ENCODE results near the gene C4BPA.

The C4BPA gene

GRCh38 chr1:207071426-207071825 lies 32.6 kb upstream of the C4BPA start:
- H4K20me1 ChIP-seq (ENCODE audit: low read depth, low read length) = no peaks in the 10 kb centered on the region
- no peak for TF ChIP-seq EZH2phosphoT487 (conservative IDR thresholded peaks at IDR 0.05; ENCODE audit: low read length)
- no peak for TF ChIP-seq CTCF (IDR thresholded peaks at IDR 0.05; ENCODE audit: insufficient read depth, low read length, poor library complexity, severe bottlenecking)
- no peak overlapping the region for H3K4me3 ChIP-seq (ENCODE audit: insufficient read depth, low read length, poor library complexity, severe bottlenecking)
- H3K36me3 ChIP-seq (ENCODE audit: low read length) = no peaks in the 10 kb centered on the region
- no peak overlapping the region for H3K4me2 ChIP-seq (ENCODE audit: low read depth, low read length, poor library complexity, severe bottlenecking)
- no peak overlapping the region for H3K27ac ChIP-seq (ENCODE audit: low read depth, low read length)
- H3K9me2 ChIP-seq (replicated peaks; ENCODE audit: insufficient read depth, low read length) = no peaks in the 10 kb centered on the region
- no peaks in the 10 kb centered on the region for H3F3A ChIP-seq (ENCODE audit: insufficient read depth)
- H3K27me3 ChIP-seq (ENCODE audit: low read length) = no peaks in the 10 kb centered on the region
- H3K9ac ChIP-seq (ENCODE audit: low read length) = no peak overlapping the region
- H3K9me3 ChIP-seq (ENCODE audit: insufficient read depth, low read length) = no peaks in the 10 kb centered on the region
- no peaks in the 10 kb centered on the region for H3K79me2 ChIP-seq (ENCODE audit: insufficient read depth, low read length)
- no peak overlapping the region for H2AFZ ChIP-seq (ENCODE audit: low read depth, low read length, severe bottlenecking)

GRCh38 chr1:207072233-207072632 lies 31.8 kb upstream of the C4BPA start:
- TF ChIP-seq EZH2phosphoT487 (conservative IDR thresholded peaks at IDR 0.05; ENCODE audit: low read length) (no peak), CTCF (IDR thresholded peaks at IDR 0.05; ENCODE audit: insufficient read depth, low read length, poor library complexity, severe bottlenecking) (no peak)

GRCh38 chr1:207073906-207074820 lies 29.9 kb upstream of the C4BPA start:
- Histone ChIP-seq H3F3A (ENCODE audit: insufficient read depth) (no peaks in the 10 kb centered on the region), H4K20me1 (ENCODE audit: low read depth, low read length) (no peaks in the 10 kb centered on the region), H3K4me3 (ENCODE audit: insufficient read depth, low read length, poor library complexity, severe bottlenecking) (no peak overlapping the region), H3K27ac (ENCODE audit: low read depth, low read length) (no peak overlapping the region), H3K9me3 (ENCODE audit: insufficient read depth, low read length) (no peaks in the 10 kb centered on the region), H2AFZ (ENCODE audit: low read depth, low read length, severe bottlenecking) (no peak overlapping the region), H3K27me3 (ENCODE audit: low read length) (no peaks in the 10 kb centered on the region), H3K79me2 (ENCODE audit: insufficient read depth, low read length) (no peaks in the 10 kb centered on the region), H3K36me3 (ENCODE audit: low read length) (no peaks in the 10 kb centered on the region), H3K4me2 (ENCODE audit: low read depth, low read length, poor library complexity, severe bottlenecking) (no peak overlapping the region), H3K9ac (ENCODE audit: low read length) (no peak overlapping the region), H3K9me2 (replicated peaks; ENCODE audit: insufficient read depth, low read length) (no peaks in the 10 kb centered on the region)
- TF ChIP-seq EZH2phosphoT487 (conservative IDR thresholded peaks at IDR 0.05; ENCODE audit: low read length) (no peak), CTCF (IDR thresholded peaks at IDR 0.05; ENCODE audit: insufficient read depth, low read length, poor library complexity, severe bottlenecking) (no peak)

More at GRCh38 chr1:207072233-207072632, 31.8 kb upstream of the C4BPA start:
- Histone ChIP-seq H3K27ac (ENCODE audit: low read depth, low read length) (no peak overlapping the region), H3K9me3 (ENCODE audit: insufficient read depth, low read length) (no peaks in the 10 kb centered on the region), H3F3A (ENCODE audit: insufficient read depth) (no peaks in the 10 kb centered on the region), H3K79me2 (ENCODE audit: insufficient read depth, low read length) (no peaks in the 10 kb centered on the region), H3K4me2 (ENCODE audit: low read depth, low read length, poor library complexity, severe bottlenecking) (no peak overlapping the region), H4K20me1 (ENCODE audit: low read depth, low read length) (no peaks in the 10 kb centered on the region), H3K27me3 (ENCODE audit: low read length) (no peaks in the 10 kb centered on the region), H3K4me3 (ENCODE audit: insufficient read depth, low read length, poor library complexity, severe bottlenecking) (no peak overlapping the region), H3K9ac (ENCODE audit: low read length) (no peak overlapping the region), H2AFZ (ENCODE audit: low read depth, low read length, severe bottlenecking) (no peak overlapping the region), H3K9me2 (replicated peaks; ENCODE audit: insufficient read depth, low read length) (no peaks in the 10 kb centered on the region), H3K36me3 (ENCODE audit: low read length) (no peaks in the 10 kb centered on the region)
